ENCODE measurements around the gene SPP2.

DNA sequence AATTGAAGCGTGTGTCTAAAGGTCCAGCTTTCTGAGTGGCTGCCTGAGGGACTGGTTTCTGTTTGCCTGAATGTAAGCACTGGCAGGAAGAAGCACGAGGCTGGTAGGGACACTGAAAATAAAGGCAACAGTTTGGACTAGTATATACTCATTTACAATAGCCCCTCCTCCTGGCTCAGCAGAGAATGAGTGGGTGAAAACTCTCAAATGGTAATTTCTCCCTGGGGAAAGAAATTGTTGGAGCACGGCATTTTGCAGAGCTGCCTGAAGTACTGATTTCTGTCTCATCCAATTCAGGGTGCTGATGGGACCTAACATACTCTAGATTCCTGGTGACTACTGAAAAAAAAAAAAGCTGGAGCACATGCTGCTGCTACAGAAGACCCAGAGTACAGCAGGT is 17.3 kb upstream of the SPP2 start:
- TF ChIP-seq CTCF (IDR thresholded peaks at IDR 0.05; ENCODE audit: insufficient read depth, low read length) (no peak), POLR2AphosphoS5 (IDR thresholded peaks at IDR 0.05; ENCODE audit: low read depth) (no peak), REST (IDR thresholded peaks at IDR 0.05; ENCODE audit: insufficient replicate concordance, low read depth) (no peak), GABPA (IDR thresholded peaks at IDR 0.05; ENCODE audit: low read depth) (no peak), SPI1 (IDR thresholded peaks at IDR 0.05; ENCODE audit: borderline replicate concordance, low read depth) (no peak)
